GM21367 (cell line): Measurements from ENCODE around the gene IL6R.

Experiments
- ATAC-seq: cut with Tn5 transposase; IDR thresholded peaks from one replicate; pipeline ENCODE4 v1.9.1; 2021; ENCODE audit not compliant: unreplicated experiment

IL6R gene

GRCh38 chr1:154503898-154504297 lies 98.8 kb downstream of the IL6R start:
- no peak for ATAC-seq

- no peak for ATAC-seq
These were observed 107.6 kb downstream of the IL6R start for GRCh38 chr1:154512760-154513159.

- ATAC-seq, result no peak
These were observed 109.0 kb downstream of the IL6R start for GRCh38 chr1:154514066-154514553.

GRCh38 chr1:154517661-154518060 lies 112.5 kb downstream of the IL6R start:
- no peak for ATAC-seq
